Measurements from ENCODE around the gene GALC. TPM values are rescaled to one million over a fixed set of nuclear protein-coding genes. Genes with fewer than 3 reads are reported as not detected.

Gene GALC
- total RNA-seq, 3 donors from 2014 or later: 21.2 to 29.8 (median 24.3) TPM

DNA sequence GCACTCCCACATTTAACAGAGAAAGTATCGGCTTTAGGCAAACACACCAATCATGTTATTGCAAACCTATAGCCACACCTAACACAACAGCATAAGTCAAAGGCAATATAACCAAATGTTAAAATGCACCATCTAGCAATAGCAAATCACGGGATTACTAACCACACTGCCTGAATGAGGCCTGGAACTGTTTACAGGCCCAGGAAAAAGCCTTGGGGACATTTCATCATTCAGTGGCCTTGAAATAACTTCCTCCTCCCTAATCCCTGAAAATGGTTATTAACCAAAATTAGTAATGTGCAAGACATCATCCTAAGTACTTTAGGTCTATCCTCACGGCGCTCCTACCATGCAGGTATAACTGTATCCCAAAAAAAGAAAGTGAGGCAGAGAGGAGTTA is 2.3 kb downstream of the GALC start:
- intact Hi-C loops (cut with DNase I, micrococcal nuclease): no loop called here
- no peak overlapping the region for H3K4me3 ChIP-seq
- H3K4me1 ChIP-seq (ENCODE audit: low read depth): peaks cover 11% of the 10 kb centered on the region
- no peaks in the 10 kb centered on the region for H3K36me3 ChIP-seq (ENCODE audit: low read depth)
- TF ChIP-seq CTCF (IDR thresholded peaks at IDR 0.05): no peak
- no peak for DNase-seq
- ATAC-seq: peak; percentile 16
- H3K9me3 ChIP-seq: no peaks in the 10 kb centered on the region

DNA sequence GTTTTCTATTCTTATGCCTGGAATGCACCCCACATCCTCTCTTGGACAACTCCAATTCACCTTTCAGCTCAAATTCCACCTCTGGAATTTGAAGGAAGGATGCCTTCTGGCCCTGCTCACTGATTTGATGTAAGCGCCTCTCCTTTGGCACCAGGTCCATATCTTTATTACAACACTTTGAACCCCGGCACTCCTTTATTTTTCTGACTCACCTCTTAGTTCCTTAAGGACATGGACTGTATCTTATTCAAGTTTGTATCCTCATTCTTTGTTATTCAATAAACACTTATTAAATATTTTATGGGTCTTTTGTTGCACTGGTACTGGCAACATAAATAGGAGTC is 3.1 kb downstream of the GALC start:
- peak; percentile 62 for ATAC-seq
- no peak for TF ChIP-seq CTCF (IDR thresholded peaks at IDR 0.05)
- peak in 1 of 3 donors; percentile 42 for DNase-seq
- Histone ChIP-seq H3K4me1 (ENCODE audit: low read depth) (peaks cover 11% of the 10 kb centered on the region), H3K36me3 (ENCODE audit: low read depth) (no peaks in the 10 kb centered on the region), H3K9me3 (no peaks in the 10 kb centered on the region), H3K4me3 (no peak overlapping the region)
- intact Hi-C loops (cut with DNase I, micrococcal nuclease): no loop called here

- Histone ChIP-seq H3K36me3 (ENCODE audit: low read depth) (no peaks in the 10 kb centered on the region), H3K4me1 (ENCODE audit: low read depth) (peaks cover 11% of the 10 kb centered on the region), H3K9me3 (no peaks in the 10 kb centered on the region), H3K4me3 (no peak overlapping the region)
- no peak for ATAC-seq
- intact Hi-C loops (cut with DNase I, micrococcal nuclease): no loop called here
- TF ChIP-seq CTCF (IDR thresholded peaks at IDR 0.05): no peak
- no peak for DNase-seq
Observed at GRCh38 chr14:87989221-87989955, 3.6 kb downstream of the GALC start.

- no peak overlapping the region for H3K4me3 ChIP-seq
- H3K9me3 ChIP-seq: no peaks in the 10 kb centered on the region
- no peaks in the 10 kb centered on the region for H3K4me1 ChIP-seq (ENCODE audit: low read depth)
- no peaks in the 10 kb centered on the region for H3K36me3 ChIP-seq (ENCODE audit: low read depth)
- no peak for TF ChIP-seq CTCF (IDR thresholded peaks at IDR 0.05)
- DNase-seq: no peak
- ATAC-seq: no peak
- intact Hi-C loops (cut with DNase I, micrococcal nuclease): no loop called here
Observed at GRCh38 chr14:87979689-87980088, 13.3 kb downstream of the GALC start.

GRCh38 chr14:87975636-87976035 is 17.3 kb downstream of the GALC start:
- DNase-seq (no peak), ATAC-seq (no peak)
- no peaks in the 10 kb centered on the region for H3K36me3 ChIP-seq (ENCODE audit: low read depth)
- H3K4me1 ChIP-seq (ENCODE audit: low read depth): no peaks in the 10 kb centered on the region
- intact Hi-C loops (cut with DNase I, micrococcal nuclease): no loop called here
- no peak for TF ChIP-seq CTCF (IDR thresholded peaks at IDR 0.05)
- H3K9me3 ChIP-seq: no peaks in the 10 kb centered on the region
- no peak overlapping the region for H3K4me3 ChIP-seq

DNA sequence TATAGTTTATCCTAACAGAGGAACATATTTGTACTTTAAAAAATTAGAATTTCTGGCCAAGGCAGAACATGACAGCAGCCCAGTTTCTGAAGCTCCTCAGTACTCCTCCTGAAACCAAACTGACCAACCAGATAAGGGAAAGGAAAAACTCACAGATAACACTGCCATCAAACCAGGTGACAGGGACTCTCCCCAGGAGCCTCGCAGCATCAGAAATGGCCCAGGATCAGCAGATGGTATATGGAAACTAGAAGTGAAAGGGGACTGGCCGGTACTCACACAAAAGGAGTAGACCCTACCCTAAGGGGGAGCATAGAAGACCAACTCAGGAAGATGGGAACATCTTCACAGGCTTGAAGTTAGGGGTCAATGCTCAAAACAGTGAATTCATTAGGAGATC is 22.0 kb downstream of the GALC start:
- intact Hi-C loops (cut with DNase I, micrococcal nuclease): no loop called here

More for the DNA sequence above, 22.0 kb downstream of the GALC start:
- H3K4me3 ChIP-seq: no peak overlapping the region
- DNase-seq: no peak
- TF ChIP-seq CTCF (IDR thresholded peaks at IDR 0.05): no peak
- no peaks in the 10 kb centered on the region for H3K9me3 ChIP-seq
- no peaks in the 10 kb centered on the region for H3K4me1 ChIP-seq (ENCODE audit: low read depth)
- ATAC-seq: no peak
- H3K36me3 ChIP-seq (ENCODE audit: low read depth): no peaks in the 10 kb centered on the region
